ENCODE results near the gene IFIT5. TPM values are rescaled to one million over a fixed set of nuclear protein-coding genes. Genes with fewer than 3 reads are reported as not detected.
"Not testable (repeated sequence)": the region's sequence is repeated elsewhere in the genome, so short reads cannot be mapped to it uniquely, and the experiment has no call there.

The IFIT5 gene
- total RNA-seq, 4 donors from 2014 or later: 6.9 to 32.8 (median 17.3) TPM

GRCh38 chr10:89388806-89389205, 25.6 kb upstream of the IFIT5 start:
- DNase-seq (ENCODE audit: low spot score) (no peak), ATAC-seq (ENCODE audit: low FRiP score) (no peak)
- TF ChIP-seq, protein P1, sequence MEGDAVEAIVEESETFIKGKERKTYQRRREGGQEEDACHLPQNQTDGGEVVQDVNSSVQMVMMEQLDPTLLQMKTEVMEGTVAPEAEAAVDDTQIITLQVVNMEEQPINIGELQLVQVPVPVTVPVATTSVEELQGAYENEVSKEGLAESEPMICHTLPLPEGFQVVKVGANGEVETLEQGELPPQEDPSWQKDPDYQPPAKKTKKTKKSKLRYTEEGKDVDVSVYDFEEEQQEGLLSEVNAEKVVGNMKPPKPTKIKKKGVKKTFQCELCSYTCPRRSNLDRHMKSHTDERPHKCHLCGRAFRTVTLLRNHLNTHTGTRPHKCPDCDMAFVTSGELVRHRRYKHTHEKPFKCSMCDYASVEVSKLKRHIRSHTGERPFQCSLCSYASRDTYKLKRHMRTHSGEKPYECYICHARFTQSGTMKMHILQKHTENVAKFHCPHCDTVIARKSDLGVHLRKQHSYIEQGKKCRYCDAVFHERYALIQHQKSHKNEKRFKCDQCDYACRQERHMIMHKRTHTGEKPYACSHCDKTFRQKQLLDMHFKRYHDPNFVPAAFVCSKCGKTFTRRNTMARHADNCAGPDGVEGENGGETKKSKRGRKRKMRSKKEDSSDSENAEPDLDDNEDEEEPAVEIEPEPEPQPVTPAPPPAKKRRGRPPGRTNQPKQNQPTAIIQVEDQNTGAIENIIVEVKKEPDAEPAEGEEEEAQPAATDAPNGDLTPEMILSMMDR (IDR thresholded peaks at IDR 0.05): no peak

DNA sequence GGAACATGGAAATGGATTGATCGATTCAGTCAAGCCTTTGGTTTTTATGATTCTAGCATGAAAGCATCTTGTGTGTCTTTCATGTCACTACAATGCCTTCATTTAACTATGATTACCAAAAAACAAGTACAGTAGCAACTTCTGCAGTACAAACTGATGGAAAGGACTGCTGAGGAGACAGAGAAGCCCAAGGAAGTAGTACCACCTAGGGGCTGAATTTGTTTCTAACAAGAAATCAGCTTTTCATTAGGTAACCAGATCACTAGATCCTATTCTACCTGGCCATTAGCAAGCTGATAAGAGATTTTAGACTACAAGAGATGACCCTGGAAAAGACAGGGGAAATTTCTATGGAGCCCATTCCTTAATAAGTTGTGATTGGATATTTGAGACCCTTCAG, 25.1 kb upstream of the IFIT5 start:
- TF ChIP-seq, protein P1 (IDR thresholded peaks at IDR 0.05): no peak
- no peak for DNase-seq (ENCODE audit: low spot score)
- ATAC-seq (ENCODE audit: low FRiP score): no peak

DNA sequence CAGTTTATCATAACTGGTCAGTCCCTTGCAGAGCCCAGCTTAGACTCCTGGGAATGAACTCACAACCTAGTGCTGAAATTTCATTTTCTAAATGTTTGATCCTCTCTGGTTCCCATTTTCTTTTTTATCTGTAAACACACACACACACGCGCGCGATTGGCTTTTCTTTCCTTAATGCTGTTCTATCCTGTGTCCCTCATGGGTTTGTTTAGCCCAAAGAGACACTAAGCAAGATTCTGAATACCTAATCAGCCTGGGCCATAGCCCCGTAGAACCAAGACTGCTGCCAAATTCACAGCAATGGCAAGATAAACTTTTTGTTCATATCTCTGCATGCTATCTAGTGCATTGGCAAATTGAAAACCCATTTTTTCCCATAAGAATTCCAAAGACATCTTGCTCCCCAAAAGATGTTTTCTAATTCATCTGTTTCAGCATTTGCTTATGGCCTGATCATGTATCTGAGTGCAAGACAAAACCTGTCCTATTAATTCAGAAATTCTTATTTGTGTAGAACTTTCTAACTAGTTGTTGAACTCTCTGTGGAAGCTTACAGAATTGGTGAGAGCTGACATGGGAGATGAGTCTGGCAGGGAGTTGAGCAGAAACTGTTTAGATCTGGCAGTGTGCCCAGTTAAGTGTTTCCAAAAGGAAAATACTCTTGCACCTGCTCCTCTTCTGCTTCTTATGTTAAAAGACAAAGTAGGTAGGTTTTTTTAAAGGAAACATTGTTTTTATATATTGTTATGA, 23.7 kb upstream of the IFIT5 start:
- ATAC-seq (ENCODE audit: low FRiP score): no peak
- TF ChIP-seq, protein P1 (IDR thresholded peaks at IDR 0.05): no peak
- DNase-seq (ENCODE audit: low spot score): no peak

GRCh38 chr10:89391226-89391576, 23.2 kb upstream of the IFIT5 start:
- not testable (repeated sequence) for ATAC-seq (ENCODE audit: low FRiP score)

GRCh38 chr10:89391907-89392756, 22.2 kb upstream of the IFIT5 start, which contains the start of gene IFIT1:
TSS of gene IFIT1 (plus strand) at chr10:89392623. CDS start at chr10:89392713, 90 bp downstream.
- peak; percentile 84 for ATAC-seq (ENCODE audit: low FRiP score)
- no peak for DNase-seq (ENCODE audit: low spot score)
- TF ChIP-seq, protein P1 (IDR thresholded peaks at IDR 0.05): no peak

More at GRCh38 chr10:89391226-89391576, 23.2 kb upstream of the IFIT5 start:
- not testable (repeated sequence) for DNase-seq (ENCODE audit: low spot score)

GRCh38 chr10:89392974-89393373, 21.4 kb upstream of the IFIT5 start:
- no peak for DNase-seq (ENCODE audit: low spot score)
- ATAC-seq (ENCODE audit: low FRiP score): peak; percentile 52
- TF ChIP-seq, protein P1 (IDR thresholded peaks at IDR 0.05): no peak

DNA sequence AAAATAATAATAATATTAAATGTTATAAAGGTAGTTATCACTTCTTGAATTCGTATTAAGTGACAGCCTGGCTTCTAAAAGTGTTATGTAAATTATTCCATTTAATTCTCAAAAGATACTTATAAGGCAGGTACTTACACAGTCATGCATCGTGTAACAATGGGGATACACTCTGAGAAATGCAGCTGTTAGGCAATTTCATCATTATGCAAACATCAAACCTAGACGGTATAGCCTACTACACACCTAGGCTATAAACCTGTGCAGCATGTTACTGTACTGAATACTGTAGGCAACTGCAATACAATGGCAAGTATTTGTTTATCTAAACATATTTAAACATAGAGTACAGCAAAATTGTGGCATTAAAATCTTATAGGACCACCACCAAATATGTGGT, 20.5 kb upstream of the IFIT5 start:
- TF ChIP-seq, protein P1 (IDR thresholded peaks at IDR 0.05): no peak
- no peak for ATAC-seq (ENCODE audit: low FRiP score)
- no peak for DNase-seq (ENCODE audit: low spot score)
